Activated gamma-delta T cell (primary cell): ENCODE data around the gene PARVG.

Experiments used
- DNase-seq: peaks from one replicate; lab custom pipeline; 2025; lab: John Stamatoyannopoulos, UW

Gene PARVG

DNA sequence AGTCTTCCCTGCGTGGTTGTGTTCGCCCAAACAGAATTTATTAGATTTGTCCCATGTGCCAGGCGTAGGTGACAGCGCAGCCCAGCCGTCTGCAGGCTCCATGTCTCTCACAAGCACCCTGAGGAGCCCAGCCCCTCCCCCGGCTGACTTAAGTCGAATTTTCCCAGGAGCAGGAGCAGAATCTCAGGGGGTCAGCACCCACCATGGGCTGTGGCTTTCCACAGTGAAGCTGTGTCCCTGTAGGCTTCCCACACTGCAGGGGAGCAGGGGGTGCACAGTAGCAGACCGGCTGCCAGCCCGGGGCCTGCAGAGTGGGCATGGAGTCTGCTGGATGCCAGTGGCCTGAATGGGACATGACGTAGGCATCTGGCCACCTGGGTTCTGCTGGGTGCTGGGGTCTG is 16.0 kb downstream of the PARVG start:
- no peak for DNase-seq

DNA sequence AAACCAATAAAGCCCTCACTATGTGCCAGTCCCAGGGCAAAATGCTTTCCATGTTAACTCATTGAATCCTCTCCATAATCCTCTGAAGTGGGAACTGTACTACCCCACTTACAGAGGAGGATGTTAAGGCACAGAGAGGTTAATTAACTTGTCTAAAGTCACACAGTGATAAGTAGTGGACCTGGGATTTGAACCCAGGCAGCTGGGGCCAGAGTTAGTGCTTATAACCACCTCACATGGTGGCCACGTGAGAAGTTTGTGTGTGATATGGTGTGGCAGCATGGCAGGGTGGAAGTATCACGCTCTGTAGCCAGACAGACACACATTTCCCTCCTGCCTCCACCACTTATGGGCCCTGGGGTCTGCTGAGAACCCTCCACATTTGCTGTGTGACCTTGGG is 16.5 kb downstream of the PARVG start:
- no peak for DNase-seq

- DNase-seq: no peak
These were observed 18.4 kb downstream of the PARVG start for GRCh38 chr22:44199164-44199563.

DNA sequence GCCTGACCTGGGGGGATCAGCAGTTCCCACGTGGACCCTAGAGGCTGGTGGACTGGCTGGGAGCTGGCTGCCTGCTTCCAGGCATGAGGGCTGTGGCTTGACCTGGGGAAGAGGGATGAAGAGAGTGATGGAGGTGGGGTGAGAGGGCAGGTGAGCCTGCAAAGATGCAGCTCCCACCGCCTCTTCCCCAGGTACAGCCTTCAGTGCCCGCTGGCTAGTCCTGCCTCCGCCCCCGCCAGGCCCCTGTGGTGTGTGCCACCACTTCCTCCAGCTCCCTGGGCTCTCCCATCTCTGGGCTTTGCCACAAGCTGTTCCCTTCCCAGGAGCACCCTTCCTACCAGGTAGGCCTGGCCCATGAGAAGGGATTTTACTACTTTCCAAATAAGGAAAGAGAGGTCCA is 19.1 kb downstream of the PARVG start:
- no peak for DNase-seq

GRCh38 chr22:44200451-44200850 is 19.7 kb downstream of the PARVG start:
- no peak for DNase-seq

DNA sequence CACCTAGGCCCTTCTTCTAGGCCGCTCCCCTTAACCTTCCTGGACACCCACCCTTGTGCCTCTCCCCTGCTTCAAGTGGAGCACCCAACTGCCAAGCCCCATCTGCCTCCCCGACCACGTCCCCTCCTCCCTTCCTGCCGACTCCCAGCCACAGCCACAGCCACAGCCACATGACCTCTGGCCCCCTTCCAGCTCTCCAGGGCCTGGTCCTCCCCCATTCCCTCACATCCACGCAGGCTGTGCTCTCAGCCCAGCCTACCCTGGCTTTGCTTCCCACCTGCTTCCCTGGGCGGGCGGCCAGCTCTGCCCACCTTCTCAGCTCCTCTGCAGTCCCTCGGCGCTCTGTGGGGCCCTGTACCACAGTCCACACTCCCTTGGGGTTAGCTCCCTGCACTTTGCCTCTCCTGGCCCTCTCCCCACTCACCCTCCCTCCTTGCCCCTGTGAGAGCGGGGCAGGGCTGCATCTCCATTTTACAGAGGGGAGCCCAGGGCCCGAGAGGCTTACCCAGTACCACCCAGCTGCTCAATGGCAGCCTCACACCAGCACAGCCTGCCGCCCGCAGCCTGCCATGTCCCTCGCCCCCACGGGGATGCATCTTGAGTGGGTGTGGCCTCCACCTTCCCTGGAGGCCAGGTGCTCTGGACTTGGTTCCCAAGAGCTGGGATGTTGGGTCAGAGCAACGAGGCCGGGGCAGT is 20.3 kb downstream of the PARVG start:
- no peak for DNase-seq

DNA sequence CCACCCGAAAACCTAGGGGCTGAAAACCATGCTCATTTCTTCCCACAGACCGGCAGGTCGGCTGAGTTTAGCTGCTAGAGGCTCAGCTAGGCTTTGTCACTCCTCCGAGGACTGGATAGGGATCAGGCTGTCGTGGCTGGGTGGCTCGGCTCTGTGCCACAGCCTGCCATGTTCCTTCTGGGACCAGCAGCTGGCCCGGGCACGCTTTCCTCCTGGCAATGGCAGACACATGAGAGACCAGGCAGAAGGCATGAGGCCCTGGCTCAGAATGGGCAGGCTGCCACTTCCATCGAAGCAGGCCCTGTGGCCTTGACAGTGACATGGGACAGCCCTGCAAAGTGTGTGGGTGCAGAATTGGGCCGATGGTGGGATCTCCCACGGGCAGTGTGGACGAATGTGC is 20.9 kb downstream of the PARVG start:
- no peak for DNase-seq

- DNase-seq: no peak
These were observed 21.6 kb downstream of the PARVG start for GRCh38 chr22:44202261-44202789.

- DNase-seq: no peak
These were observed 22.5 kb downstream of the PARVG start for GRCh38 chr22:44203203-44203602.

DNA sequence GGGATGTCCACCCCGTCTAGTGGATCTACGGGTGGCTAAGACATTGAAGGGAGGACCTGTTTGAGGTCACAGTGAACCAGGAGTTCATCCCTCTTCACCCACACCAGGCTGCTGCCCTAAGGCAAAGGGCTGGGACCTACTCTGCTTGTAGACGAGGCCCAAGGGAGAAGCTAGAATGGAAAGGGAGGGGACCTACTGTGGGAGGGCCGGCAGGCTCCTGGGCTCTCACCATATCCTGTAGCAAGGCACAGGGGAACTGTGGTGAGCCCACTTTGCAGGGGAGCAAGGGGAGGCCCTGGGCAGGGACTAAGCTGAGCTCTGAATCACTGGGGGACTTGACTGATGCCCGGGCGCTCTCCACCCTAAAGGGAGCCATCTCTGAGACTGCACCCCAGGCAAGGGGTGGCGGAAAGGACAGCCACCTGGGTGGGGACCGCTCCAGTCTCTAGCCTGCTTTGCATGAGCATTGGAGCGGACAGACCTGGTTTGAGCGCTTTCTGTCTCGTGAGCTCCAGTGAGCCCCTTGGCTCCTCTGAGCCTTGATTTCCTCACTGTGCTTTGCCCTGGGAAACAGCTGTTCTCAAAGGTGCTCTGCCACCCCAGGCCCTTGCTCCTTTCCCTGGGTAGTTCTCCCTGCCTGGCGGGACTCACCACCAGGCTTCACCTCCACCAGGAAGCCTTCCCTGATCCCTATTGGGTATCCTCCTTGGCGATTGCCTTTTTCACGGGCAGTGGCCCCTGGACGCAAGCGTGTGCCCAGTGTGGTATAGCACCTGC is 24.2 kb downstream of the PARVG start:
- DNase-seq: no peak

- DNase-seq: no peak
These were observed 25.0 kb downstream of the PARVG start for GRCh38 chr22:44205516-44206329.

DNA sequence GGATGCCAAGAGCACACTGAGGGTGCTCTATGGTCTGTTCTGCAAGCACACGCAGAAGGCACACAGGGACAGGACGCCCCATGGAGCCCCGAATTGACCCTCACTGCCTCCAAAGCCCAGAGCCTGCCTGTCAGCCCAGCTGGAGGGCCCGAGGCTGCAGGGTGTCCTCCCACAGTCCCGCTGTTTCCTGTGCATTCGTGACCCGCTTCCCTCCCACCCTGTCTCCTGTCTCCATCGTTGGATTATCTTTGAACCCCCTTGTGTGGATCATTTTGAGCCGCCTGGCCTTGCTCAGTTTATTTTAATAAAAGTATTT is 25.6 kb downstream of the PARVG start:
- DNase-seq: no peak

GRCh38 chr22:44206696-44207095 is 26.0 kb downstream of the PARVG start:
- DNase-seq: no peak

GRCh38 chr22:44207173-44207980 is 26.7 kb downstream of the PARVG start:
- no peak for DNase-seq

DNA sequence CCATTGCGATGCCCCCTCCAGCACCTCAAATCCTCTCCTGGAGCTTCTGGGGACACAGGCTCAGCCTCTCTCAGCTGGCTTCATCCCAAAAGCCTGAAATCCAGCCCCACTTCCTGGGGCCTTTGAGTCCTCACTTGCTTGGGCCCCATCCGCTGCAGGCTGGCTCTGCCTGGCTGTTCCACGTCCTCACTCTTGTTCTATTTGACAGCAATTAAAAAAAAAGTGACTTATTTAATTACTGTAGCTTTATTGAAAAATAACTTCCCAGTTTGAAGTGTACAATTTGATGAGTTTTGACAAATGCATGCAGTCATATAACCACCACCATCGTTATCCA is 27.2 kb downstream of the PARVG start:
- DNase-seq: no peak

GRCh38 chr22:44209343-44209742 is 28.6 kb downstream of the PARVG start:
- DNase-seq: no peak

- DNase-seq: no peak
These were observed 30.0 kb downstream of the PARVG start for GRCh38 chr22:44210722-44211121.

DNA sequence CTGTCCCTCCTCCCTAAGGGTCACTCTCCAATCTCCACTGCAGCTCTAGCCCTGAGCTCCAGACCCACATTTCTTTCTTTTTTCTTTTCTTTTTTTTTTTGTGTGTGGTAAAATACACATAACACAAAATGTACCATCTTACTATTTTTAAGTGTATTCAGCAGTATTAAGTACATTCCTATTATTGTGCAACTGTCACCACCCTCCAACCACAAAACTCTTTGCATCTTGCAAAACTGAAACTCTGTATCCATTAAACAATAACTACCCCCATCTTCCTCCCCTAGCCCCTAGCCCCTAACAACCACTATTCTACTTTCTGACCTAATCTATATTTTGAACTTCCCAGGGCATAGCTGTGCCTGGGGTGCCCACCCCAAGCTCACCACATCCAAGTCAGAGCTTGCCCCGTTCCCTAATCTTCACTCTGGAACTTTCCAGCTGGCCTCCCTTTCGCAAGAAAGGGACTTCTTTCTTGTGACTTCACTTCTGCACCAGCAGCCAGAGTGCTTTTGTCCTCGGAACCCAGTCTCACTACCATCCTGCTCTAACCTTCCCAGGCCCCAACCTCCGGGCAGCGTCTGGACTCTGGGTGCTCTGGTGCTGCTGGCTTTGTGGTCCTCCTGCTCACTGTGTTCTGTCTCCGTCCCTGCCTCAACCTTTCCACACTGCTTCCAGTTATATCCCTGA is 30.7 kb downstream of the PARVG start:
- DNase-seq: no peak

- no peak for DNase-seq
These were observed 31.5 kb downstream of the PARVG start for GRCh38 chr22:44211946-44212930.

- DNase-seq: no peak
These were observed 32.2 kb downstream of the PARVG start for GRCh38 chr22:44212936-44213335.
